NCI-H82 (cell line): ENCODE measurements around the gene PLEKHM3.

Source experiments
- DNase-seq: peaks from one replicate; lab custom pipeline; 2025; lab: John Stamatoyannopoulos, UW

PLEKHM3 gene

GRCh38 chr2:207860685-207861084, 164.6 kb downstream of the PLEKHM3 start:
- no peak for DNase-seq

DNA sequence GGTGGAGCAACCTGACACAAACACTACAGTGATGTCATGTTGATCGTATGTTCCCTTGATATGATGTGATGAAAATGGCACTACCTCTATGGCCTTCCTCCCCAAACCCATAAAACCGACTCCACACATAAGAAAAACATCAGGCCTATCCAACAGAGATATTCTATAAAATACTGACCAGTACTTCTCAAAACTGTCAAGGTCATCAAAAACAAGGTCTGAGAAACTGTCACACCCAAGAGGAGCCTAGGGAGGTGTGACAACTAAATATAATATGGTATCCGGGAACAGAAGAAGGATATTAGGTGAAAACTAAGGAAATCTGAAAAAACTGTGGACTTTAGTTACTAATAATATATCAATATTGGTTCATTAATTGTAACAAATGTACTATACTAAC, 169.7 kb downstream of the PLEKHM3 start:
- DNase-seq, result no peak

- no peak for DNase-seq
Measured at GRCh38 chr2:207854484-207855440, 170.6 kb downstream of the PLEKHM3 start.

- DNase-seq, result no peak
Measured at GRCh38 chr2:207852791-207853190, 172.5 kb downstream of the PLEKHM3 start.

- DNase-seq, result no peak
Measured at GRCh38 chr2:207849443-207849842, 175.9 kb downstream of the PLEKHM3 start.

DNA sequence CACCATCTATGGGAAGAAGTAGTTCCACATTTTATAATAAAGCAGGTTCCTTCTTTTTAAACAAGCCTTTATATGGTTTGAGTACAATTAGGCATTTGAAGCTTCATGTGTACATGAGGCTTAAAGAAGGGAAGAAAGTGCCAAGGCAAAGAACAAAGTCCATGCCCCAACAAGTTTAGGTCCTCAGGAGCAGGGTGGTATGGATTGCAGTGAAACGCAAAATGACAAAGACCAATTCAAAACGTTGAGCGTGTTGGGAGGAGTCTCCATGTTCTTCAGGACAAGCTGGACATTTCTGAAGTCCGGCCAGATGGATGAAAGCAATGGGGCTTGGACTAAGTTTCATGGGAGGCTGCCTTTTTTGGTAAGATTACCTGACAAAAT, 176.8 kb downstream of the PLEKHM3 start:
- no peak for DNase-seq

DNA sequence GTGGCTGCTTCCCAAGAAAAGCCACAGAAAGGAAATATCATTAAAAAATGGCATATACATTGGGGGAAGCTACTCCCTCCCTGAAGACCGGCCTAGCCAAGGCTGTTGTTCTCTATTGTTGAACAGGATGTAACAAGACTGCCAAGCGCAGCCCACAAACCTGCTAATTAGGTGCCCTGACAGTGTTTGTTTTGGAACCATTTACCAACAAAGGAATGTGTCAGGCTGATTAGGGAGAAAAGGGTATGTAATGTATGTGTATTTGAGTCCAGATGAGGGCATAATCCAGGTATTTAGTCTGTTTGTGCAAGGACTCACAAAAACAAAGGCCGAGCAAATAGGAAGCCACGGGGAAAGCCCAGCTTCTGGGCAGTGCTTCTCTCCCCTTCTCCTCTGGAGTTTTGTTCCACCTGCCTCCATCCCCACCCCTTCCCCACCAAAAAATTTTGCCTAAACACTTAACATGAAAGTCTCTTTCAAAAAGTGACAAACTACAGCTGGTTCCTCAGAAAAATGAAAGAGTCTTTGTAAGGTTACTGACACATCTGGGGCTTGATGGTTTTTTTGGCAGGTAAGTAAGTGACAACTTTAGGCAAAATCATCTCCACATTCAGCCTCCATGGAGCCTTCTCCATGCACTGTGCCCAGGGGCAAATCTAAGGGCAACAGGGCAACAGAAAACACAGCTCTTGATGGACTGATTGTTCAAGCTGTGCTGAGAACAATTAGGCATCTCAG, 177.4 kb downstream of the PLEKHM3 start:
- DNase-seq, result no peak

DNA sequence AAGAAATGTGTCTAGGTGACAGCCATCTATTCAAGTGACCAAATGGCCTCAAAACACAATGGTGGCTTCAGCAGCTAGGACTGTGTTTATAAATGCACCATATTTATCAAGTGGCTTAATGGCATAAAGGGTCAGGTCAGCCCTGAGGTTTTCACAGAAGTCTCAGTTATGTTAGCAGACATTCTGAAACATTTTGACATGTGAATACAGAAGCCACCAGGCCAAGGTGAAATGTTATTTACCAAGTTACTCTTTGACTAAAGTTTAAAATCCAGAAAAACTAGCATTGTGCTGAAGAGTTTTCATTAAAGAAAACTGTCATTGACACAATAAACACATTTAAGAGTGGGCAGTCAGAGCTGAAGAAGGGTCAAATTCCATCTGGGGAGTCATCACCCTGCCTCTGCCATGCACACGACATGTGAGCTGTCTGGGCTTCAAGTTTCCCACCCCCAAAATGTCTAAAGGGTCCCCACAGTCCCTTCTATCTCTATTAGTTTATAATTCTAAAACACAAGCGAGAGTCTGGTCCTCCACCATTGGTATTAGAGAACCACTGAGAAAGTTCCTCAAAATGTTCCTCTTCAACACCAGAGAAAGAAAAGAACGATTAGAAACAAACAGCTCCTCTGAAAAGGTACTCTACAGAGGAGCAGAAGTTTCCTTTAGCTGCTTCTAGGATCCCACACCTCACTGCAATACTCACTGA, 178.1 kb downstream of the PLEKHM3 start:
- DNase-seq, result no peak

DNA sequence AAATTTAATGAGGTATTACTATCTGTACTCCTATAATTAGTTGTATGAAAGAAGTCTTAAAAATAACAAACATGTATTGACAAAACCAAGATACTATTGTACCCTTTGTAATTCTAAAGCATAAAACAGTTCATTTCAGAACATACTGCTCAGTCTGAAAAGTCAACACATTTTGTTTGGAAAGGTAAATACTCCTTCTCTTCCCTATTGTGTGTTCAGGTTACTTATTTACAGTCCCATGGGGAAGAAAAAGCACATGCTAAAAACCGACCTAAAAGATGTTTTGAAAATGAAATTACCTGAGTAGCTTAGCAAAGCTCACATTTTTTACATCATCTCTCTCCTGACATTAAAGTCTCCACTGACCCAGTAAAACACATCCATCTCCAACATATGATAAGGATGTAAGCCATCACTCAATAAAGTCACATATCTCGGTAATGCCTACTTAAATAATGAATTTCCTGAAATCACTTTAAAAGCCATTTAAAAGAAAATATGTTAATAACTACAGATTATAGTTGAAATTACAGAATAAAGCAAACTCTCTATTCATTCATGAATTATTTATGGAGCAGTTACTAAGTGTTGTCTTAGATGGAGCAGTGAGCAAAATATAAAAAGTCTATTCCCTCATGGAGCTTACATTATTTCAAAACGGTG, 180.0 kb downstream of the PLEKHM3 start:
- no peak for DNase-seq

DNA sequence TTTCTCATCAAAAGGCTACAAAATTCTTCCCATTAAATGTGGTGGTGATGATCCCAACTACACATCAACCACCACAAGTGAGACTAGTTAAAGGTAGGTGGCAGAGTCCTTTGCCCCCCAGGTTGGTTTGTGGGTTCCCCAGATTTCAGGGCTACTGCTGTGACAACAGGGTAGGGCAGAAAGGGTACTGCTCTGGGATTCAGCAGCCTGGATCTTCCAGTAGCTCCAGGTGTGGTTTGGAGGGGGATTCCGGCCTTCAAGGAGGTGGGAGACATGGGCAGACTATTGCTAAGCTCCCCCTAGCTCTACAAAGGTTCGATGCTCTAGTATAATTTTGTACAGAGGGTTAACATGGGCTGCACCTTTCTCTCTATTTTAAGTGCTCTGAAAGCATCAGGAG, 180.7 kb downstream of the PLEKHM3 start:
- DNase-seq, result no peak

DNA sequence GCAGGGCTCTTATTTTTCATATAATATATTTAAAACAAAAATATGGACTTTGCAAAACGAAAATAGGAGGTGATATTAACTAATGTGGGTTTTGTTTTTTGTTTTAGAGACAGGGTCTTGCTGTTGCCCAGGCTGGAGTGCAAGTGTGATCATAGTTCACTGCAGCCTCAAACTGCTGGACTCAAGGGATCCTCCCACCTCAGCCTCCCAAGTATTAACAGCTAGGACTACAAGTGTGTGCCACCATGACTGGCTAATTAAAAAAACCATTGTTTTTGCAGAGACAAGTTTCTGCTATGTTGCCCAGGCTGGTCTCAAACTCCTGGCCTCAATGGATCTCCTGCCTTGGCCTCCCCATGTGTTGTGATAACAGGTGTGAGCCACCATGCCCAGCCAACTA, 185.2 kb downstream of the PLEKHM3 start:
- DNase-seq, result no peak

DNA sequence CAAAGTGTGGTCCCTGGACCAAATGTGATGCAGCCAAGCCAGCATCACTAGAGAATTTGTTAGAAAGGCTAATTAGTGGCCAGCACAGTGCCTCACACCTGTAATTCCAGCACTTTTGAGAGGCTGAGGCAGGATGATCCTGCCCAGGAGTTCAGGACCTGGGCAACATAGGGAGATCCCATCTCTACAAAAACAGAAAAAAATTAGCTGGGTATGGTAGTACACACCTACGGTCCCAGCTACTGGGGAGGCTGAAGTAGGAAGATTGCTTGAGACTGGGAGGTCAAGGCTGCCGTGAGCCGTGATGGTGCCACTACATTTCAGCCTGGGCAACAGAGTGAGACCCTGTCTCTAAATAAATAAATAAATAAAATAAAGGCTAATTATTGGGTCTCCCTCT, 185.8 kb downstream of the PLEKHM3 start:
- DNase-seq, result no peak

DNA sequence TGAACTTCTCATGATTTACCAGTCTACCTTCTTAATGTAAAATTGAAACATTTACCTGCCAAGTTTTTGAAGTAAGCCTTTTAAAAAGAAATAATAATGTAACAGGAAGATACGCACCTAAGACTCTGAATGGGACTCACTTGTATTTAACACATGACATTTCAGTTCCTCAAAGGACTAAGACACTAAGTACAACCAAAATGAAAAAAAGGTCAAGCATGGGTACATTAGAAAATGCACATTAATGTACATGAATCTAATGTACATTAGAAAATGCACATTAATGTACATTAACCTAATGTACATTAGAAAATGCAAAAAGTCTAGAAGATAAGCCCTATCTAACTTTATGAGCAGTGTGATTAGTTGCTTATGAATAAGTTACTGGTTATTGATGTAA, 186.3 kb downstream of the PLEKHM3 start:
- no peak for DNase-seq

DNA sequence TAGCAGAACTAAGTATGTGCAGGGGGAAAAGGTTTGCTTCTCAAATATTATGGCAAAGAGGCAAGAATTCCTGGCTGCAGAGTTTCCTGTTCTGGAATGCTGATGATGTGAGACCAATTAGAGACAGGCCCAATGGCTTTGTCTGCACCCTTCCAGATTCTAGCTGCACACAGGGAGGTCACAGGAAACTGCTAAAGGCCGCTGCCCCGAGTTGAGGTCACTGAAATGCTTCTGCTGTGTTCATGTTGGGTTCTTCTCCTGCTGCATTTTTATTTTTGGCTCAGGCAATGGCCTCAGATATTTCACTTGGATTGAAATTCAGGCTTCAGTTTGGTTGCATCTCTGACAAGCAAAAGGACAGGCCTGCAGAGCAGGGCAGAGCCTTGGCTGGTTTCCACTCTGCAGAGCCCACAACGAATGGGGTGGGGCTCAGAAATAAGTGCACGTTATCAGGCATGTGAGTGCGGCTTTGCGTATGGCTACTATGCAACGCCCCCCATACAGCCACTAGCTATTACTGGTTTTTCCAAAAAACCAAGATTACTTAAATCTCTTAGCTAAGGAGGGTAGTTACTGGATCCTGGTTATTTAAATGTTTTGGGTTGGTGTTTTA, 188.7 kb downstream of the PLEKHM3 start:
- no peak for DNase-seq

GRCh38 chr2:207835805-207836204, 189.5 kb downstream of the PLEKHM3 start:
- no peak for DNase-seq

DNA sequence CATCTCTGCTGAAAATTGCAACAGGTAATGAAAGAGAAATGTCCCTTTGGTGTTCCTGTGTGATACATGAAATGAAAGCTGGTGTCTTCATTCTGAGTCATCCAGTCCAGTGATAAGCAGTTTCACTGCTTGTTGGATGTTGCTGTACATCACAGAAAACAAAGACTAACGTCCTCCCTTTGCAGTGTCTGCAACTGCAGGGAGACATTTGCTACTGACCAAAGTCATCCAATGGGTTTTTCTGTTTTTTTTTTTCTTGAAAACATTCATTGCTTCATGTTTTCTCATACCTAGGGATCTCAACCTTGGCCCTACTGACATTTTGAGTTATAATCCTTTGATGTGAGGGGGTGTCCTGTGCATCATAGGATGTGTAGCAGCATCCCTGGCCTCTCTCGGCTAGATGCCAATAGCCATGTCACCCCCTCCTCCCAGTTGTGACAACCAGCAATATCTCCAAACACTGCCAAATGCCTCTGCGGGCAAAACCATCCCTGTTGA, 192.0 kb downstream of the PLEKHM3 start:
- DNase-seq, result no peak

- no peak for DNase-seq
Measured at GRCh38 chr2:207831584-207832248, 193.6 kb downstream of the PLEKHM3 start.

- no peak for DNase-seq
Measured at GRCh38 chr2:207830778-207831438, 194.4 kb downstream of the PLEKHM3 start.

DNA sequence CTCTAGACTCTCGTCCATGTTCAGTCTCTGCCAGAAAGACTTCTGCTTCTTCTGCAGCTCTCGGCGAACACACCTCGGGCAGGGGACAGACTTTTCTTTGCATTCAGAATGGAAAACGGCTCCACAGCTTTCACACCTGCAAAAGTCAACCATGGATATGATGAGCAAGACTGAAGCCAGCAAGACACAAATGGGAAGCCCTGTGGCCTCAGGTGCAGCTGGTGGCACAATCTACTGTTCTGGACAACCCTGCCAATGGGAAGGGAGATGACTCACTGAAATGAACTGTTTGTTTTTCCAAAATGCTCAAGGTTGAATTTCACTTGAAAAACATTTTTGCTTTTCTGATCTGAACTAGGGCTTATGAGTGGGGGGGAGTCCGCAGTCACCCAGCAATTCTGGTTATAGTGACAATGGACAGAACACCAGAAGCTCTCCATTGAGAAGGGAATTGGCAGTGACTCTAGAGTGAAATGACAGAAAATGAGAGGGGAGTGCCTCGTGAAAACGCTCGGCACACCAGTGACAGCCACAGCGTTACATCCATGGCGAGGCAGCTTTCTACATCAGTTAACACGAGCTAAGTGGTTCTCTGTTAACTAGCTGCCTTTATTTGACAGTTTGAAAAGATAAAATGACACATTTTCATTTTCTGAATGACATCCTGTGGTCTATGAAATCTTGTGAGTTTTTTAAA, 196.8 kb downstream of the PLEKHM3 start:
- DNase-seq, result no peak

DNA sequence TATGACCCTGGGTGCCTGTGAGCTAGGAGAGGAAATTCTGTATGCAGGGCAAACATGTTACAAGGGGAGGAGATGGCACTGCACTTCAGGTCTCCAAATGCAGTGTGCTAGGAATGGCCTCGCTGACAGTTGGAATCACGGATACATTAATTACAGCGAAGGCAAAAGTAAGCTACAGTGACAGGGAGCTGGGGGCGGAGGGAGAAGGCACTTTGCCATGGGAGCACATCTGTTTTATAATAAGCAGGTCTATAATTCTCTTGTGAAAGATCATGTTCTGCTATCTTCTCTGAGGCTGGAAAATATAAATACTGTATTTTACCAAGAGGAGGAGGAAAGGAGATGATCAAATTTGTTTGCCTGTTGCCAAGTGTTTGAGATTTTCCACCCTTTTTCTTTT, 199.3 kb downstream of the PLEKHM3 start:
- no peak for DNase-seq
